HL-60 (cell line): ENCODE measurements around the gene KISS1R.

Source experiments
- DNase-seq, 2 experiments: peaks; one replicate each; pipeline ENCODE4 v3.0.0-alpha.2; 2010 to 2020; ENCODE audit warnings: low read depth in 1 of 2, low spot score in 1 of 2
- H3K27ac ChIP-seq: fragments of 250-450 bp; sonication (Bioruptor Pico); replicated peaks from 2 replicates; pipeline ENCODE4 v1.5.1; 2020; ENCODE audit warnings: mild to moderate bottlenecking, moderate library complexity
- H3K27me3 ChIP-seq: fragments of 250-450 bp; sonication (Bioruptor Pico); 2 replicates; pipeline ENCODE4 v1.5.1; 2021; ENCODE audit warnings: mild to moderate bottlenecking, moderate library complexity; ENCODE audit not compliant: insufficient read depth, poor library complexity, severe bottlenecking
- H3K4me3 ChIP-seq: replicated peaks from 2 replicates; pipeline ENCODE4 v1.5.1; 2011; ENCODE audit warnings: mild to moderate bottlenecking, control low read depth, low read length; ENCODE audit not compliant: insufficient read depth
- CTCF ChIP-seq: IDR thresholded peaks from one replicate; pipeline ENCODE4 v1.5.1; 2011; ENCODE audit warnings: low read length, control low read depth, inconsistent platforms; ENCODE audit not compliant: insufficient read depth
- GABPA ChIP-seq: IDR thresholded peaks from 2 replicates; pipeline ENCODE4 v1.6.1; 2012; ENCODE audit warnings: low read depth
- POLR2AphosphoS5 ChIP-seq: IDR thresholded peaks from 2 replicates; pipeline ENCODE4 v1.6.1; 2012; ENCODE audit warnings: low read depth
- REST ChIP-seq: IDR thresholded peaks from 2 replicates; pipeline ENCODE4 v1.6.1; 2012; ENCODE audit warnings: low read depth; ENCODE audit not compliant: insufficient replicate concordance
- SPI1 ChIP-seq: IDR thresholded peaks from 2 replicates; pipeline ENCODE4 v1.6.1; 2012; ENCODE audit warnings: low read depth, mild to moderate bottlenecking, borderline replicate concordance

KISS1R gene

DNA sequence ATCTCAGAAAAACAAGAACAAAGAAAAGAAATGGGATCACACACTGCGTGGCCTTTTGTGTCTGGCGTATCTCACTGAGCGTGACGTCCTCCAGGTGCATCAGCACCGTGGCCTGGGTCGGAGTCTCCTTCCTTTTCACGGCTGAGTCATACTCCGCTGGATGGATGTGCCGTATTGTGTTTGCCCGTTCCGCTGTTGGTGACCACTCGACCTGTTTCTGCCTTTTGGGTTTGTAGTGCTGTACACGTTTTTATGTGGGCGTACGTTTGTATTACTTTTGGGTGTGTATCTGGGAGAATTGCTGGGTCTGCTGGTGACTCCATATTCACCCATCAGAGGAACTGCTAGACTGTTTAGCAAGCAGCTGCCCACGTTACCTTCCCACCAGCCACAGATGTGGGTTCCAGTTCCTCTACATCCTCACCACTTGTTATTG is 20.1 kb downstream of the KISS1R start:
- no peak overlapping the region for H3K4me3 ChIP-seq
- no peak for TF ChIP-seq REST
- peak; percentile 6; the same call in 1 of the 2 replicates for TF ChIP-seq SPI1
- peak in 1 of 2 experiments; percentile 52 for DNase-seq
- H3K27me3 ChIP-seq: no peaks in the 10 kb centered on the region
- no peak overlapping the region for H3K27ac ChIP-seq

GRCh38 chr19:938233-938923 is 21.2 kb downstream of the KISS1R start:
- Histone ChIP-seq H3K27me3 (no peaks in the 10 kb centered on the region), H3K4me3 (no peak overlapping the region), H3K27ac (no peak overlapping the region)
- TF ChIP-seq CTCF: no peak
- TF ChIP-seq SPI1: no peak
- TF ChIP-seq GABPA: no peak
- DNase-seq: no peak

- H3K4me3 ChIP-seq: no peak overlapping the region
- DNase-seq: no peak
- H3K27ac ChIP-seq: no peak overlapping the region
- no peaks in the 10 kb centered on the region for H3K27me3 ChIP-seq
- TF ChIP-seq POLR2AphosphoS5 (no peak), CTCF (no peak), GABPA (no peak), REST (no peak), SPI1 (no peak)
Observed at GRCh38 chr19:939439-939838, 22.3 kb downstream of the KISS1R start.

DNA sequence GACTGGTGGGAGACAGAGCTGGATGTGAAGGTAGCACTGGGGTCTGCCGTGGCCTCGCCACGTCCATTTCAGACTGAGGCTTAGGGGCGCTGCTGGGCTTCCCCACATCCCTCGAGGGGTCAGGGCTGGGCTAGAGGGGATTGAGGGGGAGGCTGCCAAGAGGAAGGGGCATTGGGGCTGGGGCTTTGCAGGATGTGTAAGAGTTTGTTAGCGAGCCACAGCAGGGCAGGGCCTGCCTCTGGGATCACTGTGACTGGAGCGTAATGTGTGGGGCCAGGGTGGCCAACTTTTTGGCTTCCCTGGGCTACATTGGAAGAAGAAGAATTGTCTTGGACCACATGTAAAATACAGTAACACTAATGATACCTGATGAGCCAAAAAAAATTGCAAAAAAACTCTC is 22.8 kb downstream of the KISS1R start:
- H3K27ac ChIP-seq: no peak overlapping the region
- DNase-seq: no peak
- H3K4me3 ChIP-seq: no peak overlapping the region
- no peak for TF ChIP-seq CTCF
- no peak for TF ChIP-seq POLR2AphosphoS5
- TF ChIP-seq REST: no peak
- TF ChIP-seq SPI1: no peak
- no peak for TF ChIP-seq GABPA
- no peaks in the 10 kb centered on the region for H3K27me3 ChIP-seq
